WTC11 (cell line): Measurements from ENCODE around the gene SALL1. TPM values are rescaled to one million over a fixed set of nuclear protein-coding genes. Genes with fewer than 3 reads are reported as not detected.

Source experiments
- ATAC-seq: fragments of 200-7000 bp; cut with Tn5 transposase; 2 replicates; pipeline ENCODE4 v1.10.0; 2021; ENCODE audit warnings: mild to moderate bottlenecking, moderate library complexity
- CTCF ChIA-PET: fragments of 300-600 bp; sonication (Branson Sonifier 250); formaldehyde crosslinking; loops from one replicate; lab custom pipeline; 2021; ENCODE audit warnings: antibody characterized with exemption; lab: Charles Lee
- POLR2A ChIA-PET: fragments of 350-600 bp; sonication (Branson Sonifier 250); formaldehyde crosslinking; loops from one replicate; lab custom pipeline; 2021; ENCODE audit warnings: antibody characterized with exemption; lab: Charles Lee
- DNase-seq: peaks from one replicate; pipeline ENCODE4 v3.0.0; 2021; ENCODE audit warnings: low spot score
- H3K27ac Mint-ChIP-seq: 2 replicates; pipeline ENCODE4 v1.8.0; 2021; ENCODE audit warnings: mixed read lengths
- H3K27me3 Mint-ChIP-seq: 2 replicates; pipeline ENCODE4 v1.8.0; 2021; ENCODE audit warnings: low read depth, mild to moderate bottlenecking, moderate library complexity, mixed read lengths
- H3K36me3 Mint-ChIP-seq: 2 replicates; pipeline ENCODE4 v1.8.0; 2021; ENCODE audit warnings: mixed read lengths
- H3K4me1 Mint-ChIP-seq: 2 replicates; pipeline ENCODE4 v1.8.0; 2022; ENCODE audit warnings: mixed read lengths
- H3K4me3 Mint-ChIP-seq: 2 replicates; pipeline ENCODE4 v1.8.0; 2021; ENCODE audit warnings: mild to moderate bottlenecking, moderate library complexity, mixed read lengths
- H3K9me3 Mint-ChIP-seq: 2 replicates; pipeline ENCODE4 v1.8.0; 2021; ENCODE audit warnings: mixed read lengths
- ARID4B ChIP-seq: sonication (generic); formaldehyde crosslinking; IDR thresholded peaks from 2 replicates; pipeline ENCODE4 v1.8.0; 2023; ENCODE audit warnings: missing genetic modification reagents, mild to moderate bottlenecking, borderline replicate concordance
- ATF2 ChIP-seq: sonication (generic); formaldehyde crosslinking; IDR thresholded peaks from 2 replicates; pipeline ENCODE4 v1.8.1; 2022; ENCODE audit warnings: low read depth, missing genetic modification reagents, borderline replicate concordance
- CDX4 ChIP-seq: fragments of 250-450 bp; sonication (Bioruptor Pico); IDR thresholded peaks from 2 replicates; pipeline ENCODE4 v1.9.0; 2021; ENCODE audit warnings: moderate library complexity, mild to moderate bottlenecking, inconsistent platforms, borderline replicate concordance
- EMX1 ChIP-seq: fragments of 250-450 bp; sonication (Bioruptor Pico); IDR thresholded peaks from 2 replicates; pipeline ENCODE4 v1.8.0; 2021; ENCODE audit warnings: mild to moderate bottlenecking
- FOXP1 ChIP-seq: sonication (generic); formaldehyde crosslinking; IDR thresholded peaks from 2 replicates; pipeline ENCODE4 v1.8.0; 2022; ENCODE audit warnings: missing genetic modification reagents, mild to moderate bottlenecking, moderate library complexity, borderline replicate concordance
- GRHL2 ChIP-seq: fragments of 250-450 bp; sonication (Bioruptor Pico); IDR thresholded peaks from 2 replicates; pipeline ENCODE4 v1.8.0; 2022; ENCODE audit warnings: mild to moderate bottlenecking, moderate library complexity; ENCODE audit not compliant: insufficient replicate concordance, severe bottlenecking
- KAT7 ChIP-seq: sonication (generic); formaldehyde crosslinking; IDR thresholded peaks from 2 replicates; pipeline ENCODE4 v1.8.1; 2023; ENCODE audit warnings: missing genetic modification reagents, mild to moderate bottlenecking, borderline replicate concordance
- MLX ChIP-seq: sonication (generic); formaldehyde crosslinking; IDR thresholded peaks from 2 replicates; pipeline ENCODE4 v1.8.1; 2023; ENCODE audit warnings: mild to moderate bottlenecking, missing genetic modification reagents, moderate library complexity
- NFATC4 ChIP-seq: fragments of 250-450 bp; sonication (Bioruptor Pico); IDR thresholded peaks from 2 replicates; pipeline ENCODE4 v1.9.0; 2021; ENCODE audit warnings: mild to moderate bottlenecking
- NR3C1 ChIP-seq: sonication (generic); formaldehyde crosslinking; conservative IDR thresholded peaks from 2 replicates; pipeline ENCODE4 v1.8.1; 2023; ENCODE audit warnings: low read depth, mild to moderate bottlenecking, missing genetic modification reagents
- TCF7 ChIP-seq: sonication (generic); formaldehyde crosslinking; IDR thresholded peaks from 2 replicates; pipeline ENCODE4 v1.8.0; 2022; ENCODE audit warnings: mild to moderate bottlenecking, low read depth, missing genetic modification reagents, moderate library complexity
- TEAD4 ChIP-seq: sonication (generic); formaldehyde crosslinking; IDR thresholded peaks from 2 replicates; pipeline ENCODE4 v1.8.0; 2022; ENCODE audit warnings: mild to moderate bottlenecking, missing genetic modification reagents
- ZBTB21 ChIP-seq: sonication (generic); formaldehyde crosslinking; IDR thresholded peaks from 2 replicates; pipeline ENCODE4 v1.8.1; 2023; ENCODE audit warnings: mild to moderate bottlenecking, missing genetic modification reagents, borderline replicate concordance
- ZNF317 ChIP-seq: sonication (generic); formaldehyde crosslinking; IDR thresholded peaks from 2 replicates; pipeline ENCODE4 v1.8.1; 2023; ENCODE audit warnings: low read depth, mild to moderate bottlenecking, moderate library complexity, missing genetic modification reagents, borderline replicate concordance
- ZNF416 ChIP-seq: fragments of 250-450 bp; sonication (Bioruptor Pico); IDR thresholded peaks from 2 replicates; pipeline ENCODE4 v1.9.0; 2021; ENCODE audit warnings: mild to moderate bottlenecking, inconsistent platforms
- total RNA-seq: library from RNA; stranded (reverse); gene quantifications from 3 replicates; pipeline ENCODE4 v1.2.3, GENCODE V29; 2021
- TF ChIP-seq, protein P1 (sequence below): sonication (generic); formaldehyde crosslinking; IDR thresholded peaks from 2 replicates; pipeline ENCODE4 v1.8.1; 2022; ENCODE audit warnings: low read depth, mild to moderate bottlenecking, moderate library complexity, missing genetic modification reagents, borderline replicate concordance
- TF ChIP-seq, protein P2 (sequence below): fragments of 250-450 bp; sonication (Bioruptor Pico); IDR thresholded peaks from 2 replicates; pipeline ENCODE4 v1.9.0; 2021; ENCODE audit warnings: mild to moderate bottlenecking
- TF ChIP-seq, protein P3 (sequence below): sonication (generic); formaldehyde crosslinking; IDR thresholded peaks from 2 replicates; pipeline ENCODE4 v1.8.1; 2022; ENCODE audit warnings: mild to moderate bottlenecking, missing genetic modification reagents, moderate library complexity, borderline replicate concordance
- TF ChIP-seq, protein P4 (sequence below): sonication (generic); formaldehyde crosslinking; conservative IDR thresholded peaks from 2 replicates; pipeline ENCODE4 v1.8.1; 2023; ENCODE audit warnings: mild to moderate bottlenecking, low read depth, missing genetic modification reagents, moderate library complexity

Gene SALL1
- total RNA-seq, 1 experiment from 2014 or later = 63.9 TPM

- CTCF ChIA-PET = no interaction called here
- TF ChIP-seq, protein P1, sequence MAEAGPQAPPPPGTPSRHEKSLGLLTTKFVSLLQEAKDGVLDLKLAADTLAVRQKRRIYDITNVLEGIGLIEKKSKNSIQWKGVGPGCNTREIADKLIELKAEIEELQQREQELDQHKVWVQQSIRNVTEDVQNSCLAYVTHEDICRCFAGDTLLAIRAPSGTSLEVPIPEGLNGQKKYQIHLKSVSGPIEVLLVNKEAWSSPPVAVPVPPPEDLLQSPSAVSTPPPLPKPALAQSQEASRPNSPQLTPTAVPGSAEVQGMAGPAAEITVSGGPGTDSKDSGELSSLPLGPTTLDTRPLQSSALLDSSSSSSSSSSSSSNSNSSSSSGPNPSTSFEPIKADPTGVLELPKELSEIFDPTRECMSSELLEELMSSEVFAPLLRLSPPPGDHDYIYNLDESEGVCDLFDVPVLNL (CRISPR knock-in tag) = no peak
- TF ChIP-seq FOXP1 (CRISPR knock-in tag) = no peak
- TF ChIP-seq ATF2 (CRISPR knock-in tag) = no peak
- TF ChIP-seq TEAD4 (CRISPR knock-in tag) = no peak
- no peak for TF ChIP-seq MLX (CRISPR knock-in tag)
- TF ChIP-seq ZNF416 (CRISPR knock-in tag) = no peak
- no peak for TF ChIP-seq ZNF317 (CRISPR knock-in tag)
- no peak for TF ChIP-seq ZBTB21 (CRISPR knock-in tag)
- no peak for TF ChIP-seq CDX4 (CRISPR knock-in tag)
- TF ChIP-seq ARID4B (CRISPR knock-in tag) = no peak
- no peak for TF ChIP-seq EMX1 (CRISPR knock-in tag)
- TF ChIP-seq KAT7 (CRISPR knock-in tag) = no peak
- TF ChIP-seq, protein P2, sequence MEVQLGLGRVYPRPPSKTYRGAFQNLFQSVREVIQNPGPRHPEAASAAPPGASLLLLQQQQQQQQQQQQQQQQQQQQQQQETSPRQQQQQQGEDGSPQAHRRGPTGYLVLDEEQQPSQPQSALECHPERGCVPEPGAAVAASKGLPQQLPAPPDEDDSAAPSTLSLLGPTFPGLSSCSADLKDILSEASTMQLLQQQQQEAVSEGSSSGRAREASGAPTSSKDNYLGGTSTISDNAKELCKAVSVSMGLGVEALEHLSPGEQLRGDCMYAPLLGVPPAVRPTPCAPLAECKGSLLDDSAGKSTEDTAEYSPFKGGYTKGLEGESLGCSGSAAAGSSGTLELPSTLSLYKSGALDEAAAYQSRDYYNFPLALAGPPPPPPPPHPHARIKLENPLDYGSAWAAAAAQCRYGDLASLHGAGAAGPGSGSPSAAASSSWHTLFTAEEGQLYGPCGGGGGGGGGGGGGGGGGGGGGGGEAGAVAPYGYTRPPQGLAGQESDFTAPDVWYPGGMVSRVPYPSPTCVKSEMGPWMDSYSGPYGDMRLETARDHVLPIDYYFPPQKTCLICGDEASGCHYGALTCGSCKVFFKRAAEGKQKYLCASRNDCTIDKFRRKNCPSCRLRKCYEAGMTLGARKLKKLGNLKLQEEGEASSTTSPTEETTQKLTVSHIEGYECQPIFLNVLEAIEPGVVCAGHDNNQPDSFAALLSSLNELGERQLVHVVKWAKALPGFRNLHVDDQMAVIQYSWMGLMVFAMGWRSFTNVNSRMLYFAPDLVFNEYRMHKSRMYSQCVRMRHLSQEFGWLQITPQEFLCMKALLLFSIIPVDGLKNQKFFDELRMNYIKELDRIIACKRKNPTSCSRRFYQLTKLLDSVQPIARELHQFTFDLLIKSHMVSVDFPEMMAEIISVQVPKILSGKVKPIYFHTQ = no peak
- Mint-ChIP-seq H3K4me1 (peaks cover 36% of the 10 kb centered on the region), H3K4me3 (no peak overlapping the region), H3K9me3 (peaks cover 8% of the 10 kb centered on the region), H3K27me3 (peaks cover 39% of the 10 kb centered on the region), H3K36me3 (peaks cover 3% of the 10 kb centered on the region; the same call in 1 of the 2 replicates), H3K27ac (no peak overlapping the region)
- DNase-seq = no peak
- POLR2A ChIA-PET = no interaction called here
- no peak for ATAC-seq
Observed at GRCh38 chr16:51109173-51109572, 41.9 kb downstream of the SALL1 start.

DNA sequence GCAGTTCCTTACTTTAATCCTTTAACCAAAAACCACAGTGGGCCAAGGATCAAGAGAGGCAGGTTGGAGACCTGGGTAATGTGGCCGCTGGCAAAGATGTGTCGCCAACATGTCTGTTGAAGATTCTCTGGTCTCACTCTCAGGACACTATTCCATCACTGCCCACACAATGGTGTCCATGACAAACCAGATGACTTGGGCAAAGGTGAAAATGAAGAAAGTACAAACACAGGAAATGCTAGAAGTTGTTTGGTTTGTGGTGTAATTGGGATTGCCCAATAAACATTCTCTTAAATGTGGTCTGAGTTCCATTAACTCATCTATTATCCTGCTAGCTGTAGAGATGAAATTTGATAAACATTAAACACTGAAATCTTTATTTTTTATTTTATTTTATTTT is 43.3 kb downstream of the SALL1 start:
- H3K27ac Mint-ChIP-seq = no peak overlapping the region
- ChIA-PET CTCF (interaction anchor here (0.6 kb wide), 1 partner anchor 177 kb away, joined by 3 read pairs; no protein-coding TSS in a partner anchor), POLR2A (no interaction called here)
- DNase-seq (no peak), ATAC-seq (no peak)
- H3K27me3 Mint-ChIP-seq = peaks cover 26% of the 10 kb centered on the region
- no peak overlapping the region for H3K4me3 Mint-ChIP-seq
- peaks cover 27% of the 10 kb centered on the region for H3K4me1 Mint-ChIP-seq
- peaks cover 8% of the 10 kb centered on the region for H3K9me3 Mint-ChIP-seq
- H3K36me3 Mint-ChIP-seq = peaks cover 3% of the 10 kb centered on the region; the same call in 1 of the 2 replicates
- TF ChIP-seq NFATC4 (no peak), GRHL2 (CRISPR knock-in tag) (no peak), TCF7 (no peak), NR3C1 (CRISPR knock-in tag) (no peak), ZNF317 (CRISPR knock-in tag) (no peak)
- TF ChIP-seq, protein P3, sequence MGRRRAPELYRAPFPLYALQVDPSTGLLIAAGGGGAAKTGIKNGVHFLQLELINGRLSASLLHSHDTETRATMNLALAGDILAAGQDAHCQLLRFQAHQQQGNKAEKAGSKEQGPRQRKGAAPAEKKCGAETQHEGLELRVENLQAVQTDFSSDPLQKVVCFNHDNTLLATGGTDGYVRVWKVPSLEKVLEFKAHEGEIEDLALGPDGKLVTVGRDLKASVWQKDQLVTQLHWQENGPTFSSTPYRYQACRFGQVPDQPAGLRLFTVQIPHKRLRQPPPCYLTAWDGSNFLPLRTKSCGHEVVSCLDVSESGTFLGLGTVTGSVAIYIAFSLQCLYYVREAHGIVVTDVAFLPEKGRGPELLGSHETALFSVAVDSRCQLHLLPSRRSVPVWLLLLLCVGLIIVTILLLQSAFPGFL (CRISPR knock-in tag) = no peak
- TF ChIP-seq, protein P4, sequence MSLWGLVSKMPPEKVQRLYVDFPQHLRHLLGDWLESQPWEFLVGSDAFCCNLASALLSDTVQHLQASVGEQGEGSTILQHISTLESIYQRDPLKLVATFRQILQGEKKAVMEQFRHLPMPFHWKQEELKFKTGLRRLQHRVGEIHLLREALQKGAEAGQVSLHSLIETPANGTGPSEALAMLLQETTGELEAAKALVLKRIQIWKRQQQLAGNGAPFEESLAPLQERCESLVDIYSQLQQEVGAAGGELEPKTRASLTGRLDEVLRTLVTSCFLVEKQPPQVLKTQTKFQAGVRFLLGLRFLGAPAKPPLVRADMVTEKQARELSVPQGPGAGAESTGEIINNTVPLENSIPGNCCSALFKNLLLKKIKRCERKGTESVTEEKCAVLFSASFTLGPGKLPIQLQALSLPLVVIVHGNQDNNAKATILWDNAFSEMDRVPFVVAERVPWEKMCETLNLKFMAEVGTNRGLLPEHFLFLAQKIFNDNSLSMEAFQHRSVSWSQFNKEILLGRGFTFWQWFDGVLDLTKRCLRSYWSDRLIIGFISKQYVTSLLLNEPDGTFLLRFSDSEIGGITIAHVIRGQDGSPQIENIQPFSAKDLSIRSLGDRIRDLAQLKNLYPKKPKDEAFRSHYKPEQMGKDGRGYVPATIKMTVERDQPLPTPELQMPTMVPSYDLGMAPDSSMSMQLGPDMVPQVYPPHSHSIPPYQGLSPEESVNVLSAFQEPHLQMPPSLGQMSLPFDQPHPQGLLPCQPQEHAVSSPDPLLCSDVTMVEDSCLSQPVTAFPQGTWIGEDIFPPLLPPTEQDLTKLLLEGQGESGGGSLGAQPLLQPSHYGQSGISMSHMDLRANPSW (CRISPR knock-in tag) = no peak
